T follicular helper cell (primary cell): ENCODE data around the gene KCNH4.
A peak's percentile ranks its signal among the peaks of the same experiment; 100 is the strongest.

Experiments used
- DNase-seq: peaks from one replicate; pipeline ENCODE4 v3.0.0-alpha.2; 2020; ENCODE audit warnings: low read depth

Gene KCNH4

GRCh38 chr17:42136654-42137051 is 44.3 kb downstream of the KCNH4 start:
- no peak for DNase-seq

GRCh38 chr17:42135664-42136653 is 45.0 kb downstream of the KCNH4 start:
- no peak for DNase-seq

GRCh38 chr17:42135151-42135550 is 45.8 kb downstream of the KCNH4 start:
- no peak for DNase-seq

- DNase-seq: no peak
Observed at GRCh38 chr17:42133461-42134041, 47.4 kb downstream of the KCNH4 start.

GRCh38 chr17:42132941-42133340 is 48.0 kb downstream of the KCNH4 start:
- DNase-seq: no peak

GRCh38 chr17:42131981-42132432 is 48.9 kb downstream of the KCNH4 start:
- DNase-seq: no peak

- no peak for DNase-seq
Observed at GRCh38 chr17:42131232-42131631, 49.7 kb downstream of the KCNH4 start.

- no peak for DNase-seq
Observed at GRCh38 chr17:42130310-42130936, 50.5 kb downstream of the KCNH4 start.

- no peak for DNase-seq
Observed at GRCh38 chr17:42129109-42129837, 51.7 kb downstream of the KCNH4 start.

- no peak for DNase-seq
Observed at GRCh38 chr17:42127414-42127813, 53.5 kb downstream of the KCNH4 start.

GRCh38 chr17:42126836-42127235 is 54.1 kb downstream of the KCNH4 start:
- DNase-seq: no peak

GRCh38 chr17:42125565-42125964 is 55.4 kb downstream of the KCNH4 start:
- DNase-seq: no peak

- DNase-seq: no peak
Observed at GRCh38 chr17:42124256-42124655, 56.7 kb downstream of the KCNH4 start.

- no peak for DNase-seq
Observed at GRCh38 chr17:42122371-42123303, 58.3 kb downstream of the KCNH4 start, which contains the start of gene HSPB9. Gene HSPB9, plus strand, starts transcription at chr17:42122804. Its CDS starts 47 bp downstream, at chr17:42122851.

- DNase-seq: peak; percentile 62
Observed at GRCh38 chr17:42120770-42121769, 59.9 kb downstream of the KCNH4 start, which contains the start of gene KAT2A. Gene KAT2A, minus strand, starts transcription at chr17:42121367. Its CDS starts 63 bp downstream, at chr17:42121304.

- no peak for DNase-seq
Observed at GRCh38 chr17:42120161-42120769, 60.7 kb downstream of the KCNH4 start.

- no peak for DNase-seq
Observed at GRCh38 chr17:42119301-42119700, 61.6 kb downstream of the KCNH4 start.

- DNase-seq: peak; percentile 15
Observed at GRCh38 chr17:42118545-42118944, 62.4 kb downstream of the KCNH4 start.

- DNase-seq: no peak
Observed at GRCh38 chr17:42118126-42118510, 62.8 kb downstream of the KCNH4 start.
